ENCODE results near the gene MYL4. TPM values are rescaled to one million over a fixed set of nuclear protein-coding genes. Genes with fewer than 3 reads are reported as not detected.

Gene MYL4
- total and polyA plus RNA-seq, 5 donors from 2014 or later, result not detected

- no peaks in the 10 kb centered on the region for H3K9me3 ChIP-seq (ENCODE audit: control insufficient read depth in 2 of 2, low read length in 2 of 2)
- peak overlapping the region; percentile 77 for H3K27ac ChIP-seq (ENCODE audit: insufficient read depth, low read length, poor library complexity, severe bottlenecking)
- peak; percentile 75 to 81 for ATAC-seq (ENCODE audit: low read depth in 2 of 2)
- no peaks in the 10 kb centered on the region for H3K27me3 ChIP-seq (ENCODE audit: control insufficient read depth, insufficient read depth, low read length)
- H3K36me3 ChIP-seq (ENCODE audit: control insufficient read depth, insufficient read depth, low read length), result no peaks in the 10 kb centered on the region
- H3K4me3 Mint-ChIP-seq, result peak overlapping the region; percentile 72 to 93 (median 86)
- peaks cover 5% of the 10 kb centered on the region for H3K27me3 Mint-ChIP-seq
- H3K36me3 Mint-ChIP-seq, result no peaks in the 10 kb centered on the region
- peak overlapping the region; percentile 93 to 100 (median 97) for H3K27ac Mint-ChIP-seq
- peak; percentile 46 to 89 (median 70) for DNase-seq
- peaks cover 7 to 53% (median 32%) of the 10 kb centered on the region in 4 donors for H3K4me1 Mint-ChIP-seq
- peak overlapping the region; percentile 89 for H3K4me3 ChIP-seq (ENCODE audit: low read depth, low read length)
- H3K4me1 ChIP-seq (ENCODE audit: control insufficient read depth, insufficient read depth, low read length, poor library complexity, severe bottlenecking), result peaks cover 38% of the 10 kb centered on the region
- no peaks in the 10 kb centered on the region for H3K9me3 Mint-ChIP-seq
Measured at GRCh38 chr17:47205419-47205963, 3.7 kb upstream of the MYL4 start.

DNA sequence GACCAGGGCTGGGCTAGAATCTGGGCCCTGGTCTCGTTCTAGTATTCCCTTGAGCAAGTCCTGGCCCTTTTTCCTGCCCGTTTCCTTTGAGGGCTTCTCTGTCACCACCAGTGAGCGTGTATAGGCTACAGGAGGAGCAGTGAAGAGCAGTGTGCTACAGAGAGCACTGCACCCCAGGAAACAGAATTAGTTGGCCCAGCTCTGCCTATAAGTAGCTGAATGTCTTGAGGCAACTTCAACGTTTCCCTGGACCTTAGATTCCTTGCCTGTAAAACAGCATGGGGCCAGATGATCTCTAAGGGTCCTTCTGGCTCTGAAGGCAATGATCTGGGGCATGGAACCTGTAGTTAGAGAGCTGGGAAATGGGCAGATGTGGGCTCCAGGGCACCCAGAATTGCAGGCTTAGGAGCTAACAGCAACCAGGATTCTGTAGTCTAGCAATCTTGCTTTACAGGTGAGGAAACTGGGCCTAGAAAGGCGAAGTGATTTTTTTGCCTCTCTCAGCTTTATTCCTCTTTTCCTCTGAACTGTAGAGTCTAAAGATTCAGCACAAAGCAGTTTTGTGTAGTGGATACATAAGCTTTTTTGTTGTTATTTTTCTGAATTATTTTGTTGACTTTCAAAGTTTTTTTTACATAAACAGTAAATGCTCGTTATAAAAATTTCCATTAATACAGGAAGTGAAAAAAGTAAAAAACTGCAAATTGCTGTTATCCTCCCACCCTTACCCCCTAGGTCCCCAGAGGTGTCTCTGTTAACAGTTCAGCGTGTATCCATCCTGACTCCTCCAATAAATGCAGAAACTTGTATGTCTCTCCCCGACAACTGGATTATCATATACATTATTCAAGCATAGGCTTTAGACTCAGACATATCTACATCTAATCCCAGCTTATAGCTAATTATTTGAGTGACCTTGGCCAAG lies 1.7 kb upstream of the MYL4 start:
- Mint-ChIP-seq H3K4me1 (peaks cover 5 to 52% (median 31%) of the 10 kb centered on the region in 4 donors), H3K27me3 (peaks cover 5% of the 10 kb centered on the region), H3K36me3 (no peaks in the 10 kb centered on the region), H3K27ac (peak overlapping the region; percentile 5 to 97 (median 93)), H3K9me3 (peaks cover 0 to 1% (median 0%) of the 10 kb centered on the region in 7 donors), H3K4me3 (peak overlapping the region in 1 of 4 donors; percentile 8)
- H3K36me3 ChIP-seq (ENCODE audit: control insufficient read depth, insufficient read depth, low read length), result no peaks in the 10 kb centered on the region
- H3K27ac ChIP-seq (ENCODE audit: insufficient read depth, low read length, poor library complexity, severe bottlenecking), result no peak overlapping the region
- ATAC-seq (ENCODE audit: low read depth in 2 of 2) (no peak), DNase-seq (no peak)
- H3K27me3 ChIP-seq (ENCODE audit: control insufficient read depth, insufficient read depth, low read length), result no peaks in the 10 kb centered on the region
- peaks cover 38% of the 10 kb centered on the region for H3K4me1 ChIP-seq (ENCODE audit: control insufficient read depth, insufficient read depth, low read length, poor library complexity, severe bottlenecking)
- no peaks in the 10 kb centered on the region for H3K9me3 ChIP-seq (ENCODE audit: control insufficient read depth in 2 of 2, low read length in 2 of 2)
- H3K4me3 ChIP-seq (ENCODE audit: low read depth, low read length), result no peak overlapping the region

- no peak overlapping the region for H3K4me3 ChIP-seq (ENCODE audit: low read depth, low read length)
- H3K9me3 ChIP-seq (ENCODE audit: control insufficient read depth in 2 of 2, low read length in 2 of 2), result no peaks in the 10 kb centered on the region
- H3K4me3 Mint-ChIP-seq, result no peak overlapping the region
- ATAC-seq (ENCODE audit: low read depth in 2 of 2), result no peak
- no peak for DNase-seq
- H3K27me3 Mint-ChIP-seq, result peaks cover 5% of the 10 kb centered on the region
- H3K36me3 ChIP-seq (ENCODE audit: control insufficient read depth, insufficient read depth, low read length), result no peaks in the 10 kb centered on the region
- peaks cover 6% of the 10 kb centered on the region for H3K27me3 ChIP-seq (ENCODE audit: control insufficient read depth, insufficient read depth, low read length)
- H3K9me3 Mint-ChIP-seq, result peaks cover 0 to 1% (median 0%) of the 10 kb centered on the region in 7 donors
- no peak overlapping the region for H3K27ac ChIP-seq (ENCODE audit: insufficient read depth, low read length, poor library complexity, severe bottlenecking)
- peak overlapping the region in 1 of 3 donors; percentile 53 for H3K27ac Mint-ChIP-seq
- H3K4me1 Mint-ChIP-seq, result peaks cover 0 to 36% (median 20%) of the 10 kb centered on the region in 4 donors
- no peaks in the 10 kb centered on the region for H3K36me3 Mint-ChIP-seq
- peaks cover 26% of the 10 kb centered on the region for H3K4me1 ChIP-seq (ENCODE audit: control insufficient read depth, insufficient read depth, low read length, poor library complexity, severe bottlenecking)
Measured at GRCh38 chr17:47209499-47209898, 351 bp downstream of the MYL4 start.

- DNase-seq (no peak), ATAC-seq (ENCODE audit: low read depth in 2 of 2) (no peak)
- Histone ChIP-seq H3K4me3 (ENCODE audit: low read depth, low read length) (no peak overlapping the region), H3K9me3 (ENCODE audit: control insufficient read depth in 2 of 2, low read length in 2 of 2) (no peaks in the 10 kb centered on the region), H3K27me3 (ENCODE audit: control insufficient read depth, insufficient read depth, low read length) (peaks cover 6% of the 10 kb centered on the region), H3K36me3 (ENCODE audit: control insufficient read depth, insufficient read depth, low read length) (no peaks in the 10 kb centered on the region), H3K4me1 (ENCODE audit: control insufficient read depth, insufficient read depth, low read length, poor library complexity, severe bottlenecking) (peaks cover 20% of the 10 kb centered on the region), H3K27ac (ENCODE audit: insufficient read depth, low read length, poor library complexity, severe bottlenecking) (no peak overlapping the region)
- H3K27ac Mint-ChIP-seq, result no peak overlapping the region
- no peak overlapping the region for H3K4me3 Mint-ChIP-seq
- peaks cover 0 to 30% (median 14%) of the 10 kb centered on the region in 4 donors for H3K4me1 Mint-ChIP-seq
- peaks cover 5% of the 10 kb centered on the region for H3K27me3 Mint-ChIP-seq
- peaks cover 0 to 1% (median 0%) of the 10 kb centered on the region in 7 donors for H3K9me3 Mint-ChIP-seq
- no peaks in the 10 kb centered on the region for H3K36me3 Mint-ChIP-seq
Measured at GRCh38 chr17:47210105-47210504, 957 bp downstream of the MYL4 start.

GRCh38 chr17:47210779-47211178 lies 1.6 kb downstream of the MYL4 start:
- Mint-ChIP-seq H3K27ac (peak overlapping the region in 1 of 3 donors; percentile 34), H3K27me3 (peaks cover 5% of the 10 kb centered on the region), H3K4me1 (peaks cover 0 to 24% (median 8%) of the 10 kb centered on the region in 4 donors), H3K36me3 (no peaks in the 10 kb centered on the region), H3K4me3 (peak overlapping the region in 1 of 4 donors; percentile 4), H3K9me3 (peaks cover 0 to 1% (median 0%) of the 10 kb centered on the region in 7 donors)
- H3K4me1 ChIP-seq (ENCODE audit: control insufficient read depth, insufficient read depth, low read length, poor library complexity, severe bottlenecking), result peaks cover 16% of the 10 kb centered on the region
- DNase-seq, result no peak
- no peaks in the 10 kb centered on the region for H3K36me3 ChIP-seq (ENCODE audit: control insufficient read depth, insufficient read depth, low read length)
- H3K27me3 ChIP-seq (ENCODE audit: control insufficient read depth, insufficient read depth, low read length), result peaks cover 6% of the 10 kb centered on the region
- H3K4me3 ChIP-seq (ENCODE audit: low read depth, low read length), result no peak overlapping the region
- no peaks in the 10 kb centered on the region for H3K9me3 ChIP-seq (ENCODE audit: control insufficient read depth in 2 of 2, low read length in 2 of 2)
- no peak for ATAC-seq (ENCODE audit: low read depth in 2 of 2)
- H3K27ac ChIP-seq (ENCODE audit: insufficient read depth, low read length, poor library complexity, severe bottlenecking), result no peak overlapping the region

- peak overlapping the region in 1 of 4 donors; percentile 55 for H3K4me3 Mint-ChIP-seq
- H3K4me1 ChIP-seq (ENCODE audit: control insufficient read depth, insufficient read depth, low read length, poor library complexity, severe bottlenecking), result peaks cover 4% of the 10 kb centered on the region
- peaks cover 0 to 14% (median 0%) of the 10 kb centered on the region in 4 donors for H3K4me1 Mint-ChIP-seq
- H3K36me3 Mint-ChIP-seq, result no peaks in the 10 kb centered on the region
- no peaks in the 10 kb centered on the region for H3K36me3 ChIP-seq (ENCODE audit: control insufficient read depth, insufficient read depth, low read length)
- no peak overlapping the region for H3K27ac ChIP-seq (ENCODE audit: insufficient read depth, low read length, poor library complexity, severe bottlenecking)
- DNase-seq, result no peak
- no peak overlapping the region for H3K4me3 ChIP-seq (ENCODE audit: low read depth, low read length)
- H3K9me3 ChIP-seq (ENCODE audit: control insufficient read depth in 2 of 2, low read length in 2 of 2), result no peaks in the 10 kb centered on the region
- H3K9me3 Mint-ChIP-seq, result peaks cover 0 to 1% (median 0%) of the 10 kb centered on the region in 7 donors
- H3K27ac Mint-ChIP-seq, result no peak overlapping the region
- no peak for ATAC-seq (ENCODE audit: low read depth in 2 of 2)
- peaks cover 6% of the 10 kb centered on the region for H3K27me3 ChIP-seq (ENCODE audit: control insufficient read depth, insufficient read depth, low read length)
- peaks cover 5% of the 10 kb centered on the region for H3K27me3 Mint-ChIP-seq
Measured at GRCh38 chr17:47212458-47212857, 3.3 kb downstream of the MYL4 start.

GRCh38 chr17:47213540-47213939 lies 4.4 kb downstream of the MYL4 start:
- no peaks in the 10 kb centered on the region for H3K9me3 ChIP-seq (ENCODE audit: control insufficient read depth in 2 of 2, low read length in 2 of 2)
- peaks cover 0 to 1% (median 0%) of the 10 kb centered on the region in 7 donors for H3K9me3 Mint-ChIP-seq
- no peak overlapping the region for H3K4me3 ChIP-seq (ENCODE audit: low read depth, low read length)
- no peaks in the 10 kb centered on the region for H3K36me3 Mint-ChIP-seq
- no peak overlapping the region for H3K27ac ChIP-seq (ENCODE audit: insufficient read depth, low read length, poor library complexity, severe bottlenecking)
- ATAC-seq (ENCODE audit: low read depth in 2 of 2), result no peak
- peaks cover 5% of the 10 kb centered on the region for H3K27me3 Mint-ChIP-seq
- H3K4me3 Mint-ChIP-seq, result no peak overlapping the region
- no peaks in the 10 kb centered on the region for H3K4me1 ChIP-seq (ENCODE audit: control insufficient read depth, insufficient read depth, low read length, poor library complexity, severe bottlenecking)
- peaks cover 0 to 11% (median 0%) of the 10 kb centered on the region in 4 donors for H3K4me1 Mint-ChIP-seq
- H3K36me3 ChIP-seq (ENCODE audit: control insufficient read depth, insufficient read depth, low read length), result no peaks in the 10 kb centered on the region
- no peak for DNase-seq
- no peak overlapping the region for H3K27ac Mint-ChIP-seq
- peaks cover 6% of the 10 kb centered on the region for H3K27me3 ChIP-seq (ENCODE audit: control insufficient read depth, insufficient read depth, low read length)
